ENCODE data around the gene EYS. TPM values are rescaled to one million over a fixed set of nuclear protein-coding genes. Genes with fewer than 3 reads are reported as not detected.
"Not testable (repeated sequence)": the region's sequence is repeated elsewhere in the genome, so short reads cannot be mapped to it uniquely, and the experiment has no call there.

EYS gene
- total and polyA plus RNA-seq, 4 donors, result 0.08 to 0.63 (median 0.36) TPM

DNA sequence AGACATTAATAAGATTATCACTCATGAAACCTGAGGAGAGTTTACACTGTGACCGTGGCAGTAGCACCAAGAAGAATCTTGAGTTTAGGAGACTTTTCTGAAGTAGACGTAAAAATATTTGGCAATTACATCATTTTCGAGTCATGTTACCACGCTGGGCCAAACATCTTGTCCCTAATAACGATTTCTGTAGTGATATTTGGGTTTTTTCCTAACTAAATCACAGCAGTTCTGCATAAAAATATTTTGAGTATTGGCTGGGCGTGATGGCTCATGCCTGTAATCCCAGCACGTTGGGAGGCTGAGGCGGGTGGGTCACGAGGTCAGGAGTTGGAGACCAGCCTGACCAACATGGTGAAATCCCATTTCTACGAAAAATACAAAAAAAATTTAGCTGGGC lies 1809.1 kb downstream of the EYS start:
- no peak for DNase-seq (ENCODE audit: low spot score)
- TF ChIP-seq NR2F2 (IDR thresholded peaks at IDR 0.05), result no peak
- Histone ChIP-seq H3K27me3 (ENCODE audit: control insufficient read depth in 4 of 4, insufficient read depth in 4 of 4, low read length in 3 of 4) (no peaks in the 10 kb centered on the region), H3K4me3 (ENCODE audit: low read depth in 1 of 3, low read length in 3 of 3) (no peak overlapping the region), H3K36me3 (ENCODE audit: control insufficient read depth in 4 of 4, insufficient read depth in 3 of 4, low read depth in 1 of 4, low read length in 3 of 4) (no peaks in the 10 kb centered on the region), H3K9me3 (ENCODE audit: control insufficient read depth in 4 of 4, low read length in 3 of 4) (no peaks in the 10 kb centered on the region), H3K4me1 (ENCODE audit: control insufficient read depth in 4 of 4, insufficient read depth in 4 of 4, low read length in 3 of 4) (no peaks in the 10 kb centered on the region), H3K27ac (ENCODE audit: low read depth in 1 of 2, low read length in 2 of 2) (no peak overlapping the region), H3K9ac (ENCODE audit: low read depth in 1 of 2, low read length in 2 of 2) (no peak overlapping the region)
- WGBS, result 72% methylated on average over 10 of the region's 10 CpGs

DNA sequence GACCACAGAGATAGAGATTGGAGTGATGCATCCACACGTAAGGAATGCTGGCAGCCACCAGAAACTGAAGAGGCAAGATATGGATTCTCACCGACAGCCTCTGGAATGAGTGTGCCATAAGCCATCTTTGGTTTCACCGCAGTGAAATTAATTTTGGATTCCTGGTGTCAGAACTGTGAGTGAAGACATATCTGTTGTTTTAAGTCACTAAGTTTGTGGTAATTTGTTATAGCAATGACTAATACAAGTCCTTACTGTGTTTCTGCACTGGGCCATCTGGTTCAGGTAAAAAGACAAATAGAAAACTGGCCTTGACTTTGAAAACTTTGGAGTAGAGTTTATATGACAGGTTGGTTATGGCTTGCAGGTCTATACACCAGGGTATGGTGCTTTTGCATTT lies 1809.6 kb downstream of the EYS start:
- Histone ChIP-seq H3K27me3 (ENCODE audit: control insufficient read depth in 4 of 4, insufficient read depth in 4 of 4, low read length in 3 of 4) (no peaks in the 10 kb centered on the region), H3K27ac (ENCODE audit: low read depth in 1 of 2, low read length in 2 of 2) (no peak overlapping the region), H3K9me3 (ENCODE audit: control insufficient read depth in 4 of 4, low read length in 3 of 4) (no peaks in the 10 kb centered on the region), H3K4me1 (ENCODE audit: control insufficient read depth in 4 of 4, insufficient read depth in 4 of 4, low read length in 3 of 4) (no peaks in the 10 kb centered on the region), H3K36me3 (ENCODE audit: control insufficient read depth in 4 of 4, insufficient read depth in 3 of 4, low read depth in 1 of 4, low read length in 3 of 4) (no peaks in the 10 kb centered on the region), H3K9ac (ENCODE audit: low read depth in 1 of 2, low read length in 2 of 2) (no peak overlapping the region), H3K4me3 (ENCODE audit: low read depth in 1 of 3, low read length in 3 of 3) (no peak overlapping the region)
- no peak for DNase-seq (ENCODE audit: low spot score)
- no peak for TF ChIP-seq RAD21 (IDR thresholded peaks at IDR 0.05)
- TF ChIP-seq JUND (IDR thresholded peaks at IDR 0.05), result no peak
- no peak for TF ChIP-seq GABPA (IDR thresholded peaks at IDR 0.05 in 1 of 2, conservative IDR thresholded peaks at IDR 0.05 in 1 of 2)
- TF ChIP-seq, protein P1, sequence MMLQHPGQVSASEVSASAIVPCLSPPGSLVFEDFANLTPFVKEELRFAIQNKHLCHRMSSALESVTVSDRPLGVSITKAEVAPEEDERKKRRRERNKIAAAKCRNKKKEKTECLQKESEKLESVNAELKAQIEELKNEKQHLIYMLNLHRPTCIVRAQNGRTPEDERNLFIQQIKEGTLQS (IDR thresholded peaks at IDR 0.05), result no peak
- no peak for TF ChIP-seq NR2F2 (IDR thresholded peaks at IDR 0.05)
- TF ChIP-seq, protein P2, sequence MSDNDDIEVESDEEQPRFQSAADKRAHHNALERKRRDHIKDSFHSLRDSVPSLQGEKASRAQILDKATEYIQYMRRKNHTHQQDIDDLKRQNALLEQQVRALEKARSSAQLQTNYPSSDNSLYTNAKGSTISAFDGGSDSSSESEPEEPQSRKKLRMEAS (IDR thresholded peaks at IDR 0.05), result no peak
- TF ChIP-seq FOXA1 (IDR thresholded peaks at IDR 0.05), result no peak
- TF ChIP-seq RXRA (IDR thresholded peaks at IDR 0.05), result no peak
- TF ChIP-seq, protein P3, sequence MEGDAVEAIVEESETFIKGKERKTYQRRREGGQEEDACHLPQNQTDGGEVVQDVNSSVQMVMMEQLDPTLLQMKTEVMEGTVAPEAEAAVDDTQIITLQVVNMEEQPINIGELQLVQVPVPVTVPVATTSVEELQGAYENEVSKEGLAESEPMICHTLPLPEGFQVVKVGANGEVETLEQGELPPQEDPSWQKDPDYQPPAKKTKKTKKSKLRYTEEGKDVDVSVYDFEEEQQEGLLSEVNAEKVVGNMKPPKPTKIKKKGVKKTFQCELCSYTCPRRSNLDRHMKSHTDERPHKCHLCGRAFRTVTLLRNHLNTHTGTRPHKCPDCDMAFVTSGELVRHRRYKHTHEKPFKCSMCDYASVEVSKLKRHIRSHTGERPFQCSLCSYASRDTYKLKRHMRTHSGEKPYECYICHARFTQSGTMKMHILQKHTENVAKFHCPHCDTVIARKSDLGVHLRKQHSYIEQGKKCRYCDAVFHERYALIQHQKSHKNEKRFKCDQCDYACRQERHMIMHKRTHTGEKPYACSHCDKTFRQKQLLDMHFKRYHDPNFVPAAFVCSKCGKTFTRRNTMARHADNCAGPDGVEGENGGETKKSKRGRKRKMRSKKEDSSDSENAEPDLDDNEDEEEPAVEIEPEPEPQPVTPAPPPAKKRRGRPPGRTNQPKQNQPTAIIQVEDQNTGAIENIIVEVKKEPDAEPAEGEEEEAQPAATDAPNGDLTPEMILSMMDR (IDR thresholded peaks at IDR 0.05; ENCODE audit: low read depth, low read length, missing input control), result no peak
- WGBS, result 88% methylated on average over 3 of the region's 3 CpGs

DNA sequence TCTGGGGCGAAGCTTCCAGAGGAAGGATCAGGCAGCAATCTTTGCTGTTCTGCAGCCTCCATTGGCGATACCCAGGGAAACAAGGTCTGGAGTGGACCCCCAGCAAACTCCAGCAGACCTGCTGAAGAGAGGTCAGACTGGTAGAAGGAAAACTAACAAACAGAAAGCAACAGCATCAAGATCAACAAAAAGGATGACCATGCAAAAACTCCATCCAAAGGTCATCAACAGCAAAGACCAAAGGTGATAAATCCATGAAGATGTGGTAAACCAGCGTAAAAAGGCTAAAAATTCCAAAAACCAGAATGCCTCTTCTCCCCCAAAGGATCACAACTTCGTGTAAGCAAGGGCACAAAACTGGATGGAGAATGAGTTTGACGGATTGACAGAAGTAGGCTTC lies 1818.6 kb downstream of the EYS start:
- Histone ChIP-seq H3K9ac (ENCODE audit: low read depth in 1 of 2, low read length in 2 of 2) (no peak overlapping the region), H3K27me3 (ENCODE audit: control insufficient read depth in 4 of 4, insufficient read depth in 4 of 4, low read length in 3 of 4) (peaks cover 0 to 2% (median 0%) of the 10 kb centered on the region in 4 donors), H3K36me3 (ENCODE audit: control insufficient read depth in 4 of 4, insufficient read depth in 3 of 4, low read depth in 1 of 4, low read length in 3 of 4) (no peaks in the 10 kb centered on the region), H3K4me3 (ENCODE audit: low read depth in 1 of 3, low read length in 3 of 3) (no peak overlapping the region), H3K9me3 (ENCODE audit: control insufficient read depth in 4 of 4, low read length in 3 of 4) (no peaks in the 10 kb centered on the region), H3K4me1 (ENCODE audit: control insufficient read depth in 4 of 4, insufficient read depth in 4 of 4, low read length in 3 of 4) (no peaks in the 10 kb centered on the region), H3K27ac (ENCODE audit: low read depth in 1 of 2, low read length in 2 of 2) (no peak overlapping the region)
- TF ChIP-seq, protein P1 (IDR thresholded peaks at IDR 0.05), result no peak
- TF ChIP-seq, protein P4, sequence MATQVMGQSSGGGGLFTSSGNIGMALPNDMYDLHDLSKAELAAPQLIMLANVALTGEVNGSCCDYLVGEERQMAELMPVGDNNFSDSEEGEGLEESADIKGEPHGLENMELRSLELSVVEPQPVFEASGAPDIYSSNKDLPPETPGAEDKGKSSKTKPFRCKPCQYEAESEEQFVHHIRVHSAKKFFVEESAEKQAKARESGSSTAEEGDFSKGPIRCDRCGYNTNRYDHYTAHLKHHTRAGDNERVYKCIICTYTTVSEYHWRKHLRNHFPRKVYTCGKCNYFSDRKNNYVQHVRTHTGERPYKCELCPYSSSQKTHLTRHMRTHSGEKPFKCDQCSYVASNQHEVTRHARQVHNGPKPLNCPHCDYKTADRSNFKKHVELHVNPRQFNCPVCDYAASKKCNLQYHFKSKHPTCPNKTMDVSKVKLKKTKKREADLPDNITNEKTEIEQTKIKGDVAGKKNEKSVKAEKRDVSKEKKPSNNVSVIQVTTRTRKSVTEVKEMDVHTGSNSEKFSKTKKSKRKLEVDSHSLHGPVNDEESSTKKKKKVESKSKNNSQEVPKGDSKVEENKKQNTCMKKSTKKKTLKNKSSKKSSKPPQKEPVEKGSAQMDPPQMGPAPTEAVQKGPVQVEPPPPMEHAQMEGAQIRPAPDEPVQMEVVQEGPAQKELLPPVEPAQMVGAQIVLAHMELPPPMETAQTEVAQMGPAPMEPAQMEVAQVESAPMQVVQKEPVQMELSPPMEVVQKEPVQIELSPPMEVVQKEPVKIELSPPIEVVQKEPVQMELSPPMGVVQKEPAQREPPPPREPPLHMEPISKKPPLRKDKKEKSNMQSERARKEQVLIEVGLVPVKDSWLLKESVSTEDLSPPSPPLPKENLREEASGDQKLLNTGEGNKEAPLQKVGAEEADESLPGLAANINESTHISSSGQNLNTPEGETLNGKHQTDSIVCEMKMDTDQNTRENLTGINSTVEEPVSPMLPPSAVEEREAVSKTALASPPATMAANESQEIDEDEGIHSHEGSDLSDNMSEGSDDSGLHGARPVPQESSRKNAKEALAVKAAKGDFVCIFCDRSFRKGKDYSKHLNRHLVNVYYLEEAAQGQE (IDR thresholded peaks at IDR 0.05), result no peak
- TF ChIP-seq HNF4G (IDR thresholded peaks at IDR 0.05), result no peak
- no peak for TF ChIP-seq RAD21 (IDR thresholded peaks at IDR 0.05)
- TF ChIP-seq NR2F2 (IDR thresholded peaks at IDR 0.05), result no peak
- TF ChIP-seq RXRA (IDR thresholded peaks at IDR 0.05), result no peak
- TF ChIP-seq, protein P2 (IDR thresholded peaks at IDR 0.05), result no peak
- TF ChIP-seq EGR1 (IDR thresholded peaks at IDR 0.05; ENCODE audit: low read depth in 2 of 2), result no peak
- no peak for TF ChIP-seq FOXA2 (IDR thresholded peaks at IDR 0.05)
- TF ChIP-seq SP1 (IDR thresholded peaks at IDR 0.05), result no peak
- TF ChIP-seq, protein P5, sequence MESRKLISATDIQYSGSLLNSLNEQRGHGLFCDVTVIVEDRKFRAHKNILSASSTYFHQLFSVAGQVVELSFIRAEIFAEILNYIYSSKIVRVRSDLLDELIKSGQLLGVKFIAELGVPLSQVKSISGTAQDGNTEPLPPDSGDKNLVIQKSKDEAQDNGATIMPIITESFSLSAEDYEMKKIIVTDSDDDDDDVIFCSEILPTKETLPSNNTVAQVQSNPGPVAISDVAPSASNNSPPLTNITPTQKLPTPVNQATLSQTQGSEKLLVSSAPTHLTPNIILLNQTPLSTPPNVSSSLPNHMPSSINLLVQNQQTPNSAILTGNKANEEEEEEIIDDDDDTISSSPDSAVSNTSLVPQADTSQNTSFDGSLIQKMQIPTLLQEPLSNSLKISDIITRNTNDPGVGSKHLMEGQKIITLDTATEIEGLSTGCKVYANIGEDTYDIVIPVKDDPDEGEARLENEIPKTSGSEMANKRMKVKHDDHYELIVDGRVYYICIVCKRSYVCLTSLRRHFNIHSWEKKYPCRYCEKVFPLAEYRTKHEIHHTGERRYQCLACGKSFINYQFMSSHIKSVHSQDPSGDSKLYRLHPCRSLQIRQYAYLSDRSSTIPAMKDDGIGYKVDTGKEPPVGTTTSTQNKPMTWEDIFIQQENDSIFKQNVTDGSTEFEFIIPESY (IDR thresholded peaks at IDR 0.05), result no peak
- TF ChIP-seq GABPA (IDR thresholded peaks at IDR 0.05 in 1 of 2, conservative IDR thresholded peaks at IDR 0.05 in 1 of 2), result no peak
- DNase-seq (ENCODE audit: low spot score), result no peak
- WGBS, result 74% methylated on average over 5 of the region's 5 CpGs

DNA sequence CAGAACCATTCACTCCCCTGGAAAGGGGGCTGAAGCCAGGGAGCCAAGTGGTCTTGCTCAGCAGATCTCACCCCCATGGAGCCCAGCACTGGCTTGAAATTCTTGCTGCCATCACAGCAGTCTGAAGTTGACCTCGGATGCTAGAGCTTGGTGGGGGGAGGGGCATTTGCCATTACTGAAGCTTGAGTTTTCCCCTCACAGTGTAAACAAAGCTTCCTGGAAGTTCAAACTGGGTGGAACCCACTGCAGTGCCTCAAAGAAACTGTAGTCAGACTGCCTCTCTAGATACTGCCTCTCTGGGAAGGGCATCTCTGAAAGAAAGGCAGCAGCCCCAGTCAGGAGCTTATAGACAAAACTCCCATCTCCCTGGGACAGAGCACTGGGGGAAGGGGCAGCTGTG lies 1819.2 kb downstream of the EYS start:
- not testable (repeated sequence) for H3K27ac ChIP-seq (ENCODE audit: low read depth in 1 of 2, low read length in 2 of 2)
- 35% methylated on average over 1 of the region's 1 CpG for WGBS

More for the DNA sequence above, 1819.2 kb downstream of the EYS start:
- not testable (repeated sequence) for H3K9ac ChIP-seq (ENCODE audit: low read depth in 1 of 2, low read length in 2 of 2); DNase-seq (ENCODE audit: low spot score); H3K4me1 ChIP-seq (ENCODE audit: control insufficient read depth in 4 of 4, insufficient read depth in 4 of 4, low read length in 3 of 4); H3K36me3 ChIP-seq (ENCODE audit: control insufficient read depth in 4 of 4, insufficient read depth in 3 of 4, low read depth in 1 of 4, low read length in 3 of 4); H3K27me3 ChIP-seq (ENCODE audit: control insufficient read depth in 4 of 4, insufficient read depth in 4 of 4, low read length in 3 of 4); H3K9me3 ChIP-seq (ENCODE audit: control insufficient read depth in 4 of 4, low read length in 3 of 4); H3K4me3 ChIP-seq (ENCODE audit: low read depth in 1 of 3, low read length in 3 of 3)
